Activated CD8-positive, alpha-beta memory T cell treated with anti-CD3 and anti-CD28 coated beads for 1 hour (primary cell): ENCODE results near the gene GNAI3.

ENCODE experiments used
- DNase-seq, 2 donors: peaks; one replicate each; pipeline ENCODE4 v3.0.0-alpha.2; 2020; ENCODE audit warnings: low read depth in 1 of 2; ENCODE audit errors: extremely low read depth in 1 of 2

GNAI3 gene

GRCh38 chr1:109543988-109544735, 4.3 kb upstream of the GNAI3 start:
- DNase-seq, result no peak

- peak; percentile 76 to 80 for DNase-seq
These were observed 1.9 kb upstream of the GNAI3 start for GRCh38 chr1:109546311-109547109.

GRCh38 chr1:109547463-109548320, 723 bp upstream of the GNAI3 start:
- no peak for DNase-seq

- DNase-seq, result no peak
These were observed 8.1 kb downstream of the GNAI3 start for GRCh38 chr1:109556563-109556962.

- DNase-seq, result no peak
These were observed 9.1 kb downstream of the GNAI3 start for GRCh38 chr1:109557520-109557919.

- DNase-seq, result no peak
These were observed 11.6 kb downstream of the GNAI3 start for GRCh38 chr1:109559995-109560394.

- no peak for DNase-seq
These were observed 15.9 kb downstream of the GNAI3 start for GRCh38 chr1:109564194-109564878.

GRCh38 chr1:109565241-109565640, 16.8 kb downstream of the GNAI3 start:
- DNase-seq, result no peak

- no peak for DNase-seq
These were observed 18.6 kb downstream of the GNAI3 start for GRCh38 chr1:109566982-109567381.

GRCh38 chr1:109567877-109568672, 19.7 kb downstream of the GNAI3 start:
- DNase-seq, result no peak

GRCh38 chr1:109569323-109569722, 20.9 kb downstream of the GNAI3 start:
- DNase-seq, result no peak

GRCh38 chr1:109570414-109570813, 22.0 kb downstream of the GNAI3 start:
- DNase-seq, result no peak

- no peak for DNase-seq
These were observed 25.4 kb downstream of the GNAI3 start for GRCh38 chr1:109573785-109574184.

- DNase-seq, result no peak
These were observed 30.6 kb downstream of the GNAI3 start for GRCh38 chr1:109578947-109579443.

- DNase-seq, result no peak
These were observed 31.1 kb downstream of the GNAI3 start for GRCh38 chr1:109579491-109579890.

GRCh38 chr1:109582021-109582420, 33.6 kb downstream of the GNAI3 start:
- DNase-seq, result no peak

- DNase-seq, result no peak
These were observed 36.4 kb downstream of the GNAI3 start for GRCh38 chr1:109584766-109585165.

GRCh38 chr1:109586055-109586454, 37.6 kb downstream of the GNAI3 start:
- no peak for DNase-seq

GRCh38 chr1:109589177-109589576, 40.8 kb downstream of the GNAI3 start:
- no peak for DNase-seq

GRCh38 chr1:109589679-109590078, 41.3 kb downstream of the GNAI3 start:
- DNase-seq, result no peak
